ENCODE data around the gene ITPR1. TPM values are rescaled to one million over a fixed set of nuclear protein-coding genes. Genes with fewer than 3 reads are reported as not detected.

ITPR1 gene
- polyA plus RNA-seq, 1 donor from 2014 or later: 2.1 TPM

DNA sequence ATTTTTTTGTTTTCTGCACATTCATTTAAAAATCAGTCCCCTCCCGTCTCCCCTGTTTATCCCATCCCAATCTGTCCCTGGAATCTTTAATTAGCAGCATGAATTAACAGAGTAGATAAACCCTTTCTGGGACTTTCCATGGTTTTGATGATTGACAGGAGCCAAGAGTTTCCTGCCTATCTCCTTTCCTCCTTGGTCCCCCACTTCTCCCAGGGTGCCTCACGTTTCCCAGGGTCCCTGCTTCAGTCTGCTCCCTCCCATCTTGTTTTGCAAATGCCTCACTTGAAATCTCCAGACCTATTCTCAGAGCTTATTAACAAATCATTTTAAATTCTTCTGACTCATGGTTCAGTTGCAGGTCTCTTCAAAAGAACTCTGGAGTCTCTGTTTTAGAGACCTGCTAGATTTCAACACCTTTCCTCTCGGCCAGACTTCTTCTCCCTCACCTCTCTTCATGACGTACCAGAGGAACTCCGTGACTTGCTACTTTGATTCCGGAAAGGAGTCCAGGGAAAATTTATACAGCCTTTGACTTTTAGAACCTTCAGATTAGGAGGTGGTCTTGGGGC lies 238.5 kb downstream of the ITPR1 start:
- no peak overlapping the region for H3K4me3 ChIP-seq (ENCODE audit: low read length)
- no peaks in the 10 kb centered on the region for H3K79me2 ChIP-seq (replicated peaks; ENCODE audit: insufficient read depth, low read length)
- H3K9ac ChIP-seq (ENCODE audit: low read length): no peak overlapping the region
- TF ChIP-seq EZH2 (IDR thresholded peaks at IDR 0.05; ENCODE audit: borderline replicate concordance, insufficient read depth, low read length, poor library complexity, severe bottlenecking) (no peak), RAD21 (conservative IDR thresholded peaks at IDR 0.05) (no peak), POLR2AphosphoS5 (IDR thresholded peaks at IDR 0.05) (no peak), SMC3 (conservative IDR thresholded peaks at IDR 0.05; ENCODE audit: poor library complexity) (no peak), EP300 (conservative IDR thresholded peaks at IDR 0.05; ENCODE audit: poor library complexity, severe bottlenecking) (no peak), MXI1 (conservative IDR thresholded peaks at IDR 0.05; ENCODE audit: poor library complexity, severe bottlenecking) (no peak), TAF1 (IDR thresholded peaks at IDR 0.05; ENCODE audit: low read depth) (no peak)
- TF ChIP-seq, protein P1, sequence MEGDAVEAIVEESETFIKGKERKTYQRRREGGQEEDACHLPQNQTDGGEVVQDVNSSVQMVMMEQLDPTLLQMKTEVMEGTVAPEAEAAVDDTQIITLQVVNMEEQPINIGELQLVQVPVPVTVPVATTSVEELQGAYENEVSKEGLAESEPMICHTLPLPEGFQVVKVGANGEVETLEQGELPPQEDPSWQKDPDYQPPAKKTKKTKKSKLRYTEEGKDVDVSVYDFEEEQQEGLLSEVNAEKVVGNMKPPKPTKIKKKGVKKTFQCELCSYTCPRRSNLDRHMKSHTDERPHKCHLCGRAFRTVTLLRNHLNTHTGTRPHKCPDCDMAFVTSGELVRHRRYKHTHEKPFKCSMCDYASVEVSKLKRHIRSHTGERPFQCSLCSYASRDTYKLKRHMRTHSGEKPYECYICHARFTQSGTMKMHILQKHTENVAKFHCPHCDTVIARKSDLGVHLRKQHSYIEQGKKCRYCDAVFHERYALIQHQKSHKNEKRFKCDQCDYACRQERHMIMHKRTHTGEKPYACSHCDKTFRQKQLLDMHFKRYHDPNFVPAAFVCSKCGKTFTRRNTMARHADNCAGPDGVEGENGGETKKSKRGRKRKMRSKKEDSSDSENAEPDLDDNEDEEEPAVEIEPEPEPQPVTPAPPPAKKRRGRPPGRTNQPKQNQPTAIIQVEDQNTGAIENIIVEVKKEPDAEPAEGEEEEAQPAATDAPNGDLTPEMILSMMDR (IDR thresholded peaks at IDR 0.05; ENCODE audit: poor library complexity, severe bottlenecking): no peak
- TF ChIP-seq, protein P2, sequence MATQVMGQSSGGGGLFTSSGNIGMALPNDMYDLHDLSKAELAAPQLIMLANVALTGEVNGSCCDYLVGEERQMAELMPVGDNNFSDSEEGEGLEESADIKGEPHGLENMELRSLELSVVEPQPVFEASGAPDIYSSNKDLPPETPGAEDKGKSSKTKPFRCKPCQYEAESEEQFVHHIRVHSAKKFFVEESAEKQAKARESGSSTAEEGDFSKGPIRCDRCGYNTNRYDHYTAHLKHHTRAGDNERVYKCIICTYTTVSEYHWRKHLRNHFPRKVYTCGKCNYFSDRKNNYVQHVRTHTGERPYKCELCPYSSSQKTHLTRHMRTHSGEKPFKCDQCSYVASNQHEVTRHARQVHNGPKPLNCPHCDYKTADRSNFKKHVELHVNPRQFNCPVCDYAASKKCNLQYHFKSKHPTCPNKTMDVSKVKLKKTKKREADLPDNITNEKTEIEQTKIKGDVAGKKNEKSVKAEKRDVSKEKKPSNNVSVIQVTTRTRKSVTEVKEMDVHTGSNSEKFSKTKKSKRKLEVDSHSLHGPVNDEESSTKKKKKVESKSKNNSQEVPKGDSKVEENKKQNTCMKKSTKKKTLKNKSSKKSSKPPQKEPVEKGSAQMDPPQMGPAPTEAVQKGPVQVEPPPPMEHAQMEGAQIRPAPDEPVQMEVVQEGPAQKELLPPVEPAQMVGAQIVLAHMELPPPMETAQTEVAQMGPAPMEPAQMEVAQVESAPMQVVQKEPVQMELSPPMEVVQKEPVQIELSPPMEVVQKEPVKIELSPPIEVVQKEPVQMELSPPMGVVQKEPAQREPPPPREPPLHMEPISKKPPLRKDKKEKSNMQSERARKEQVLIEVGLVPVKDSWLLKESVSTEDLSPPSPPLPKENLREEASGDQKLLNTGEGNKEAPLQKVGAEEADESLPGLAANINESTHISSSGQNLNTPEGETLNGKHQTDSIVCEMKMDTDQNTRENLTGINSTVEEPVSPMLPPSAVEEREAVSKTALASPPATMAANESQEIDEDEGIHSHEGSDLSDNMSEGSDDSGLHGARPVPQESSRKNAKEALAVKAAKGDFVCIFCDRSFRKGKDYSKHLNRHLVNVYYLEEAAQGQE (IDR thresholded peaks at IDR 0.05; ENCODE audit: borderline replicate concordance): no peak
- no peaks in the 10 kb centered on the region for H3F3A ChIP-seq (ENCODE audit: insufficient read depth, low read length, poor library complexity, severe bottlenecking)
- no peaks in the 10 kb centered on the region for H3K9me3 ChIP-seq (ENCODE audit: low read length)
- no peaks in the 10 kb centered on the region for H3K9me2 ChIP-seq (ENCODE audit: insufficient read depth, low read length)
- no peak overlapping the region for H3K4me2 ChIP-seq (ENCODE audit: low read length)
- no peaks in the 10 kb centered on the region for H4K20me1 ChIP-seq (ENCODE audit: insufficient read depth)
- H3K27ac ChIP-seq (ENCODE audit: low read length): no peak overlapping the region
- H3K27me3 ChIP-seq (ENCODE audit: insufficient read depth, low read depth, low read length): no peaks in the 10 kb centered on the region
- H2AFZ ChIP-seq (ENCODE audit: low read depth, low read length): no peak overlapping the region
- H3K36me3 ChIP-seq (ENCODE audit: insufficient read depth, low read length): no peaks in the 10 kb centered on the region

DNA sequence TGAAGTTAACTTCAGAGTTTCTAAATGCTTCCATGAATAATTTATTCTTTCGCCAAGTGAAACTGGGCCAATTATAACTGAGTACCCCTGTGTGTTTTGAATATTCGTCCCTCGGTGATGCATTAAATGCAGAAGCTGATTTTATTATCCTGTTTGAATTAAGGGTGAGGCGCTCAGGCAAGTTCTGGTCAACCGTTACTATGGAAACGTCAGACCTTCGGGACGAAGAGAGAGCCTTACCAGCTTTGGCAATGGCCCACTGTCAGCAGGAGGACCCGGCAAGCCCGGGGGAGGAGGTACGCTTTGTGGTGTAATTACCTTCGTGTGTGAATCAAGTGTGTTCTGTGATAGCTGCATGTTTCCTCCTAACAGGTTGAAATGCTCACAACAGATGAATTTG lies 239.8 kb downstream of the ITPR1 start:
- Histone ChIP-seq H3K4me2 (ENCODE audit: low read length) (no peak overlapping the region), H3K4me3 (ENCODE audit: low read length) (no peak overlapping the region), H3K27me3 (ENCODE audit: insufficient read depth, low read depth, low read length) (no peaks in the 10 kb centered on the region), H4K20me1 (ENCODE audit: insufficient read depth) (no peaks in the 10 kb centered on the region), H3K9me2 (ENCODE audit: insufficient read depth, low read length) (no peaks in the 10 kb centered on the region), H2AFZ (ENCODE audit: low read depth, low read length) (no peak overlapping the region), H3K36me3 (ENCODE audit: insufficient read depth, low read length) (no peaks in the 10 kb centered on the region), H3K27ac (ENCODE audit: low read length) (no peak overlapping the region), H3F3A (ENCODE audit: insufficient read depth, low read length, poor library complexity, severe bottlenecking) (no peaks in the 10 kb centered on the region), H3K9ac (ENCODE audit: low read length) (no peak overlapping the region), H3K79me2 (replicated peaks; ENCODE audit: insufficient read depth, low read length) (no peaks in the 10 kb centered on the region), H3K9me3 (ENCODE audit: low read length) (no peaks in the 10 kb centered on the region)
- TF ChIP-seq SMC3 (conservative IDR thresholded peaks at IDR 0.05; ENCODE audit: poor library complexity): no peak
- no peak for TF ChIP-seq POLR2AphosphoS5 (IDR thresholded peaks at IDR 0.05)
- no peak for TF ChIP-seq EP300 (conservative IDR thresholded peaks at IDR 0.05; ENCODE audit: poor library complexity, severe bottlenecking)
- TF ChIP-seq, protein P1 (IDR thresholded peaks at IDR 0.05; ENCODE audit: poor library complexity, severe bottlenecking): no peak
- no peak for TF ChIP-seq MXI1 (conservative IDR thresholded peaks at IDR 0.05; ENCODE audit: poor library complexity, severe bottlenecking)
- TF ChIP-seq, protein P2 (IDR thresholded peaks at IDR 0.05; ENCODE audit: borderline replicate concordance): no peak
- no peak for TF ChIP-seq TAF1 (IDR thresholded peaks at IDR 0.05; ENCODE audit: low read depth)
- TF ChIP-seq RAD21 (conservative IDR thresholded peaks at IDR 0.05): no peak
- TF ChIP-seq EZH2 (IDR thresholded peaks at IDR 0.05; ENCODE audit: borderline replicate concordance, insufficient read depth, low read length, poor library complexity, severe bottlenecking): no peak

Data from neural cell (in vitro differentiated cells).